GM21526 (cell line): ENCODE measurements around the gene PLSCR4.

Source experiments
- ATAC-seq: cut with Tn5 transposase; IDR thresholded peaks from one replicate; pipeline ENCODE4 v1.9.1; 2021; ENCODE audit warnings: moderate library complexity; ENCODE audit not compliant: unreplicated experiment, low FRiP score

PLSCR4 gene

GRCh38 chr3:146196789-146197188 is 54.1 kb downstream of the PLSCR4 start:
- no peak for ATAC-seq

GRCh38 chr3:146195605-146196004 is 55.3 kb downstream of the PLSCR4 start:
- ATAC-seq = no peak

- no peak for ATAC-seq
Observed at GRCh38 chr3:146195030-146195429, 55.9 kb downstream of the PLSCR4 start.

- ATAC-seq = no peak
Observed at GRCh38 chr3:146191051-146191450, 59.9 kb downstream of the PLSCR4 start.

- ATAC-seq = peak; percentile 97
Observed at GRCh38 chr3:146189519-146190173, 61.3 kb downstream of the PLSCR4 start.

DNA sequence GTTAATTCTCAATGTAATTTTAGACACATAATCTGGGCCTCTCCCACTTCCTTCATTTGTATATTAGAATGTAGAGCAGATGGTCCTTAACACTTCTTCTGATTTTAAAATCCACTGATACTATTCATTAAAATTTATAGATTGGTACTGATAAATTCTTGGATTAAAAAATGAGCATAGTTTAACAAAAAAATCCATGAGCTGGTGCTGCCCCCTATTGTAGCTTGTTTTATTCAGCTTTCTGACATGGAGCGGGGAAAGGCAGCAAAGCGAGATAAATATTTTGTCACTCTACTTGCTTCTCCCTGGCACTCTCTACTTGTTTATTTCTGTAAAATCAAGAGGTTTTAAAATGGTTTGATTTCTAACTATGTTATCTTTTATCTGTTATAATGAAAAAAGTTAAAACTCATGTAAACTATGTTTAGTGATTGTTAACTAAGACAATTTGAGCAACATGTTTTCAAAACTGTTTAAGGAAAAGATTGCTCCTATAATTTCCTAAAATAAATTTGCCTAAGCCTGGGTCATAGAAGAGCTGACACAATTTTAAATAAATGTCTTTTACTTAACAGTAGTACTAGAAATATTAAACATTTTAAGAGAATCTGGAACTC is 63.5 kb downstream of the PLSCR4 start:
- ATAC-seq = no peak

DNA sequence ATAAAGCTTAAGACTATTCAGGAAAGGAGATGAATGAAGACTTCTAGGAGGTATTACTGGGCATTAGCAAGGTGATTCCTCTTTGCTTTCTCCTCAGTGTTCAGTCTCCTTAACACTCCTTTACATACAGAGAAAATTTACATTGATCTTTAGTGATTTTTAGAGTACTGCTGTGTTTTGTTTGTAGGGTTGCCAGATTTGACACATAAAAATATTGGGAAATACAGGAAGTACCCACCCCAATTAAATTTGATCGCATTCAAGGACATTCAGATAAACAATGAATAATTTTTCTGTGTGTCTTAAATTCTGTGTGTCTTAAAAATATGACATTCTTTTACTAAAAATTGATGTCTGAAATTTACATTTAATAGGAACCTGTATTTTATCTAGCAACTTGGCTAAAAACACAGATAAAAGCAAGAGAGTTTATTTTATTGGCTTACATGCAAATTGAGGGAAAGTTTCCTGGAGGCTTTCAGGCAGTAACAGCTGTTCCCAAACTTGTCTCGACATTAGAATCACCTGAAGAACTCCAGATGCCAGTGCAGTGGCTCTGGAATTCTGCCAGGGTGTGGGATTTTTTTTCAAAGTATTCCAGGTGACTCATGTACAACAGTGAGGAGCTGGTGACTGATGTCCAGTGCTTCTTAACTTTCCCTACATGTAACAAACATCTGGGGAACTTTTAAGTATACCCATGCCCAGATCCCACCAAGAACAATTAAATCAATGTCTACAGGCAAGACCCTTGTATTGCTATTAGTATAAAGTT is 66.5 kb downstream of the PLSCR4 start:
- ATAC-seq = no peak

GRCh38 chr3:146181216-146181615 is 69.7 kb downstream of the PLSCR4 start:
- no peak for ATAC-seq

DNA sequence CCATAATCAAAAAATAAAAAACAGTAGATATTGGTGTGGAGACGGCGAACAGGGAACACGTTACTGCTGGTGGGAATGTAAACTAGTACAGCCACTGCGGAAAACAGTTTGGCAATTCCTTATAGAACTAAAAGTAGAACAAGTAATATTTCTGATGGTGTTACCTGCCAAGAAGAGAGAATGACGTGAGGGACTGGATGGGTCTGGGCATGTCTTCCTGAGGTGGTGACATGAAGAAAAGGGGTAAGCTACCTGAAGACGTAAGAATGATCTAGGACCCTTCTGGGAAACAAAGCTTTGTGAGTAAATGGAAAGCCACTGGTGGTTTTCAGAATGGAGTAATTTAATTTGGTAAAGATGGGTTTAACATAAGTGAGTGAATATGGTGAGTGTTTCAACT is 70.5 kb downstream of the PLSCR4 start:
- ATAC-seq = no peak

DNA sequence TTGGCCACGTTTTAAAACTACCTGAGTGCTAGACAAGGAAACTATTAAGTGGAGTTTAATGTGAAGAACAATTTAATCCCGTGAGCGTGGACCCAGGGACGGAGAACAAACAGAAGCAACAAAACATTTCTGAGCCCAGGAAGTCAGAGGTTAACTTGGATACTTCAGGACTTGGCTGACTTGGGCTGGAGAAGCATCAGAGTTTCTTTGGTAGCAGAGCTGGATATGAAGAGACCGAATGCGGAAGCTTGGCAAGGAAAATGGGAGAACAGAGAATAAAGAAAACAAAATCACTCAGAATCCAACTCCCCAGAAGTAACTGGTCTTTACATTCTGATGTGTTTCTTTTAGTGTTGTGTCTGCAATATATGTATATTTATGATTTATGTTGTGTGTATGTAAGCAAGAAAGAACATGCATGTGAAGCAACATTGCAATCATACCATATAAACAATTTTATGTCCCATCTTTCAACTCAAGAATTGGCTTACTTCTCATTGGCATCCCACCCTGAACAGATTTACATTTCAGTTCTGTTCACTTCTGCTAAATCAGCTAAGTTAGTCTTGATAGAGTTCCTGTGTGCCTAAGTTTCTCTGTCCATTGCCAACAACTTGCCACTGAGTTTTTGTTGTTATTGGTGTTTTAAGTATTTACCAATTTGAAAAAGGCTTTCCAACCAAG is 72.8 kb downstream of the PLSCR4 start:
- ATAC-seq = no peak

DNA sequence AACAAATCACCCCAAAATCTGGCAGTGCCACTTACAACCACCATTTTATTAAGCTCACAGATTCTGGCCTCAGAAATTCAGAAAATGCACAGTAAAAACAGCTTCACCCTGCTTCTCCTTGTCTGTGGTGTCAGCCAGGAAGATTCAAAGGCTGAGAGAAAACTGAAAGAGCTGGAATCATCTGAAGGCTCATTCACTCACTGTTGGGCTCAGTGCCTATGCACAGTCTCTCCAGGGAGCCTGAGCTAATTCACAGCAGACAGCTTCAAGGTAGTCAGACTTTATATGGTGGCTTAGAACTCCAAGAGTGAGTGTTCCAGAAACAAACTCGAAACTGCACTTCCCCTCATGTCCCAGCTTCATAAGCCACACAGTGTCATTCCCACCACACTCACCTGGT is 73.4 kb downstream of the PLSCR4 start:
- ATAC-seq = no peak

DNA sequence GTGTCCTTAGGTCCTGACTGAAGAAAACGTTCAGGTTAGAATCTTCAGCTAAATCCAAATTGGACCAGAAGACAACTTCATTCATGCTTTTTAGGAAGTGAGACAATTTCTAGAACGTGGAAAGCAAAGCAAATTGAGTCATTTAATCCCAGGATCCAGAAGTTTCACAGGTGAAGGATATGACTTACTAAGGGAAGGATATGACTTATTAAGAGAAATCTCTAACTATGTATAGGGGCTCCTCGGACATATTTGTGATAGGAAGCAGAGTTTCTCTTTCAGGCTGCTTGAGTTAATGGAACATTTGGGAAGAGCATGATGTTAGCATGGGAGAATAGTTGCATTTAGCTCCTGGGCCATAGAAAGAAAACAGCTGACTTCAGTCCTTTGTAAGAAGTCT is 73.8 kb downstream of the PLSCR4 start:
- ATAC-seq = no peak

GRCh38 chr3:146172586-146172985 is 78.3 kb downstream of the PLSCR4 start:
- no peak for ATAC-seq

GRCh38 chr3:146170591-146170990 is 80.3 kb downstream of the PLSCR4 start:
- ATAC-seq = no peak

DNA sequence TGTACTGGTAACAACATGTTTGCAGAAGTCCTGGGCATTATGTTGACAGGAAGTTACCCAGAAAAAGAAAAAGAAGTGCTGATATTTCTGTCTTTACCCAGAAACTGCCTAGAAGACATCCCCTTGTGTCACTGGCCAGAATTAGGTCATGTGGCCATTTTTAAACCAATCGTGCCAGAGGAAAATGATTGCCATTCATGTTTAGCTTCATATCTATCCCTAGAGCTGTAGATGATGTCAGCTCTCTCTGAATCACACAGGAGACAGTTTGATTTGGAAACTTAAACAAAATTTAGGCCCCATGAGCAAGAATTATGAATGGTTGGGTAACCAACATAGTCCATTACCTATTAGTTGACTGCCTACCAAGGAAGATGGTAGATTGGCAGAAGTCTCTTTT is 81.0 kb downstream of the PLSCR4 start:
- no peak for ATAC-seq

GRCh38 chr3:146166826-146167225 is 84.1 kb downstream of the PLSCR4 start:
- no peak for ATAC-seq

GRCh38 chr3:146166415-146166821 is 84.5 kb downstream of the PLSCR4 start:
- no peak for ATAC-seq

DNA sequence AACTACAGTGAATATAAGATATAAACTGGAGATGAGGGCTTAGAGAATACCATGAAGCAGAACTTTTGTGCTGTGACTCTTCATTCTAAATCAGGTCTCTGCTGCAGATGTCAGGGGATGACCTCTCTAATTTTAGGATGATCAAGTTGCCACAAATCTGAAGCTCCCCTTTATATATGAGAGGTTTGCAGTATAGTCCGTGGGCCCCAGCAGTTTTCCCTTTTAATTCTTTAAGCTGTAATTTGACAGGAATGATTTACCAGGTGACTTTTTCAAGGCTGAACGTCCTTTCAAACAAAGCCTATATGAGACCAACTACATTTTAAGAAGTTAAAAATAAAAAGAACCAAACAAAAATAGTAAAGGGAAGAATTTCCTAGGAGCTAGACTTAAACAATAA is 85.0 kb downstream of the PLSCR4 start:
- ATAC-seq = no peak

DNA sequence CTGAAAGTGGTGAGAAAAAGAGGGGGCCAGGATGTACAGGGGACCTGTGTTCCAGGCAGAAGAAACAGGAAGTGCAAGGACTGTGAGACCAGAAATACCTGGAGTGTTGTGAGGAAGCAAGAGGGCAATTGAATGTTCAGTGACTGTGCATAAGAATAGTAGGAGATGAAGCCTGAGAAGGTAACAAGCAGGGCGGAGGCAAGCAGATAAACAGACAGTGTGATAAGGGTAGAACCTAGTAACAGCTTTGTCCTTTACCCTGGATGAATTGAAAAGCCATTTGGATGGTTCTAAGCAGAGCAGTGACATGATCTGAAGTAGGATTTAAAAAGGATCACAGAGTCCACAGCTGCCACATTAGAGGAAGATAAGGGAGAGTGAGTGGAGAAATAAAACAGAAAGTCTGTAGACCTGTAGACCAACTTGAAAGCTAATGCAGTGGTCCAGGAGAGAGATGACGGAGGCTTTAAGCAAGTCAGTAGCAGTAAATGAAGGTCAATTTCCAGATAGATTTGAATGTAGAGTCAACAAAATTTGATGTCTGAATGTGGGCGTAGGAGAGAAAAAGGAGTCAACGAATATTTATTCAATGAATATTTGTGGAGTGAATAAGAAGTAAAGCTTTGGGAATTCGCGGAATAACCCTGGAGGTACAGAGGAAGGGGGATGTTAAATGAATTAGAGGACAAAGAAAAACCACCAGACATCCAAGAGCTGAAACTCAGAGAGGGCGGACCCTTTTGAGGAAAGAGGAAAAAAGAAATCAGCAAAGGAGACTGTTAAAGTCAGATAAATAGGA is 85.7 kb downstream of the PLSCR4 start:
- ATAC-seq = no peak

GRCh38 chr3:146164506-146164905 is 86.4 kb downstream of the PLSCR4 start:
- no peak for ATAC-seq
